SK-N-SH treated with all-trans-retinoic acid at 6 μM for 48 hours (cell line): ENCODE measurements around the gene PCDH15.

Source experiments
- ATAC-seq: fragments of 200-7000 bp; cut with Tn5 transposase; 3 replicates; pipeline ENCODE4 v1.9.1; 2020; ENCODE audit warnings: mild to moderate bottlenecking, moderate library complexity
- ARNTL ChIP-seq: fragments of 450-650 bp; formaldehyde crosslinking; IDR thresholded peaks from 2 replicates; pipeline ENCODE4 v1.5.0; 2020; ENCODE audit warnings: low read depth, mild to moderate bottlenecking, moderate library complexity, borderline replicate concordance
- BACH2 ChIP-seq: fragments of 250-450 bp; sonication (Bioruptor Pico); IDR thresholded peaks from 2 replicates; pipeline ENCODE4 v1.9.0; 2021; ENCODE audit warnings: mild to moderate bottlenecking, borderline replicate concordance
- CSDC2 ChIP-seq: fragments of 250-450 bp; sonication (Bioruptor Pico); IDR thresholded peaks from 2 replicates; pipeline ENCODE4 v1.5.0; 2020; ENCODE audit warnings: mild to moderate bottlenecking, moderate library complexity
- ESRRG ChIP-seq: fragments of 250-450 bp; sonication (Bioruptor Pico); IDR thresholded peaks from 2 replicates; pipeline ENCODE4 v1.6.1; 2021; ENCODE audit warnings: mild to moderate bottlenecking
- GLIS3 ChIP-seq: fragments of 250-450 bp; sonication (Bioruptor Pico); IDR thresholded peaks from 2 replicates; pipeline ENCODE4 v1.5.0; 2020; ENCODE audit warnings: mild to moderate bottlenecking, moderate library complexity
- ISL1 ChIP-seq: fragments of 250-450 bp; sonication (Bioruptor Pico); IDR thresholded peaks from 2 replicates; pipeline ENCODE4 v2.1.2; 2022; ENCODE audit warnings: mild to moderate bottlenecking, moderate library complexity
- OSR1 ChIP-seq: fragments of 250-450 bp; sonication (Bioruptor Pico); IDR thresholded peaks from 2 replicates; pipeline ENCODE4 v1.8.0; 2022; ENCODE audit warnings: moderate library complexity, mild to moderate bottlenecking, inconsistent platforms
- PPARA ChIP-seq: fragments of 250-450 bp; sonication (Bioruptor Pico); IDR thresholded peaks from 2 replicates; pipeline ENCODE4 v1.5.0; 2020; ENCODE audit warnings: mild to moderate bottlenecking, borderline replicate concordance
- RARB ChIP-seq: fragments of 250-450 bp; sonication (Bioruptor Pico); IDR thresholded peaks from 2 replicates; pipeline ENCODE4 v1.8.0; 2021; ENCODE audit warnings: mild to moderate bottlenecking, moderate library complexity
- SNAI2 ChIP-seq: fragments of 250-450 bp; sonication (Bioruptor Pico); IDR thresholded peaks from 2 replicates; pipeline ENCODE4 v1.5.0; 2020; ENCODE audit warnings: mild to moderate bottlenecking, moderate library complexity
- TCF4 ChIP-seq: fragments of 250-450 bp; sonication (Bioruptor Pico); IDR thresholded peaks from 2 replicates; pipeline ENCODE4 v1.8.0; 2021; ENCODE audit warnings: mild to moderate bottlenecking, moderate library complexity, borderline replicate concordance
- TSHZ2 ChIP-seq: fragments of 250-450 bp; sonication (Bioruptor Pico); IDR thresholded peaks from 2 replicates; pipeline ENCODE4 v1.5.0; 2020; ENCODE audit warnings: mild to moderate bottlenecking, moderate library complexity
- ZC3H10 ChIP-seq: fragments of 250-450 bp; sonication (Bioruptor Pico); IDR thresholded peaks from 2 replicates; pipeline ENCODE4 v1.5.1; 2021; ENCODE audit warnings: mild to moderate bottlenecking, moderate library complexity
- ZFP3 ChIP-seq: fragments of 250-450 bp; sonication (Bioruptor Pico); IDR thresholded peaks from 2 replicates; pipeline ENCODE4 v1.5.0; 2020; ENCODE audit warnings: mild to moderate bottlenecking, moderate library complexity
- ZFP30 ChIP-seq: fragments of 450-650 bp; formaldehyde crosslinking; IDR thresholded peaks from 2 replicates; pipeline ENCODE4 v1.5.0; 2022; ENCODE audit warnings: mild to moderate bottlenecking, moderate library complexity
- ZNF565 ChIP-seq: fragments of 450-650 bp; formaldehyde crosslinking; conservative IDR thresholded peaks from 2 replicates; pipeline ENCODE4 v1.5.0; 2020; ENCODE audit warnings: low read depth, mild to moderate bottlenecking, moderate library complexity
- ZNF70 ChIP-seq: fragments of 450-650 bp; formaldehyde crosslinking; IDR thresholded peaks from 2 replicates; pipeline ENCODE4 v1.5.0; 2020; ENCODE audit warnings: mild to moderate bottlenecking, moderate library complexity
- ZNF8 ChIP-seq: fragments of 450-650 bp; formaldehyde crosslinking; IDR thresholded peaks from 2 replicates; pipeline ENCODE4 v1.5.0; 2020; ENCODE audit warnings: mild to moderate bottlenecking, moderate library complexity
- TF ChIP-seq, protein P1 (sequence below): fragments of 250-450 bp; sonication (Bioruptor Pico); IDR thresholded peaks from 2 replicates; pipeline ENCODE4 v1.5.1; 2020; ENCODE audit warnings: low read depth, mild to moderate bottlenecking, moderate library complexity
- TF ChIP-seq, protein P2 (sequence below): fragments of 250-450 bp; sonication (Bioruptor Pico); IDR thresholded peaks from 2 replicates; pipeline ENCODE4 v1.5.1; 2021; ENCODE audit warnings: mild to moderate bottlenecking, moderate library complexity
- TF ChIP-seq, protein P3 (sequence below): fragments of 250-450 bp; sonication (Bioruptor Pico); IDR thresholded peaks from 2 replicates; pipeline ENCODE4 v1.8.0; 2021; ENCODE audit warnings: low read depth, mild to moderate bottlenecking, moderate library complexity, borderline replicate concordance
- TF ChIP-seq, protein P4 (sequence below): fragments of 250-450 bp; sonication (Bioruptor Pico); IDR thresholded peaks from 2 replicates; pipeline ENCODE4 v1.8.0; 2020; ENCODE audit warnings: mild to moderate bottlenecking, moderate library complexity, borderline replicate concordance

PCDH15 gene

DNA sequence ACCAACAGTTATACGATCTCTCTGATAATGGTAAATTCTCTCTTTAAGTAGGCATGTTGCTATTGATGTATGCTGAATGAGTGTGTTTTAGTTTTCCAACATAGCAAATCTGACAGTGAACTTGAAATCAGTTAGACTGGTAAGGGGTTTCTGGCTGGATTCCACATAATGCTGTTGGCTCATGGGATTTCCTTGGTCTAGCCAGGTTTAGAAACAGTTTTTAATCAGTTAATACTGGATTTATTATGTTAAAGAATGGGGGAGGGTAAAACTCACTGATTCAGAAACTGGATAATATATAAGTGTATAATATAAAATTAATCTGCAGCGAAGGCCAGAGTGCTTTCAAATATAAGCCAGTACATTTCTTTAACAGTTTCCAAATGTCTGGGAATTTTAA, 55.6 kb downstream of the PCDH15 start:
- no peak for TF ChIP-seq ISL1 (CRISPR knock-in tag)
- no peak for ATAC-seq

- no peak for ATAC-seq
- TF ChIP-seq ISL1 (CRISPR knock-in tag) (no peak), ARNTL (CRISPR knock-in tag) (no peak), CSDC2 (CRISPR knock-in tag) (no peak), OSR1 (CRISPR knock-in tag) (no peak), ZNF8 (CRISPR knock-in tag) (no peak), TCF4 (no peak), ZNF565 (no peak), ZFP3 (no peak), ZNF70 (CRISPR knock-in tag) (no peak), SNAI2 (CRISPR knock-in tag) (no peak), ZFP30 (CRISPR knock-in tag) (no peak), ZC3H10 (no peak), ESRRG (no peak), PPARA (CRISPR knock-in tag) (no peak)
- TF ChIP-seq, protein P1, sequence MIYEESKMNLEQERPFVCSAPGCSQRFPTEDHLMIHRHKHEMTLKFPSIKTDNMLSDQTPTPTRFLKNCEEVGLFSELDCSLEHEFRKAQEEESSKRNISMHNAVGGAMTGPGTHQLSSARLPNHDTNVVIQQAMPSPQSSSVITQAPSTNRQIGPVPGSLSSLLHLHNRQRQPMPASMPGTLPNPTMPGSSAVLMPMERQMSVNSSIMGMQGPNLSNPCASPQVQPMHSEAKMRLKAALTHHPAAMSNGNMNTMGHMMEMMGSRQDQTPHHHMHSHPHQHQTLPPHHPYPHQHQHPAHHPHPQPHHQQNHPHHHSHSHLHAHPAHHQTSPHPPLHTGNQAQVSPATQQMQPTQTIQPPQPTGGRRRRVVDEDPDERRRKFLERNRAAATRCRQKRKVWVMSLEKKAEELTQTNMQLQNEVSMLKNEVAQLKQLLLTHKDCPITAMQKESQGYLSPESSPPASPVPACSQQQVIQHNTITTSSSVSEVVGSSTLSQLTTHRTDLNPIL (CRISPR knock-in tag), result no peak
- TF ChIP-seq, protein P2, sequence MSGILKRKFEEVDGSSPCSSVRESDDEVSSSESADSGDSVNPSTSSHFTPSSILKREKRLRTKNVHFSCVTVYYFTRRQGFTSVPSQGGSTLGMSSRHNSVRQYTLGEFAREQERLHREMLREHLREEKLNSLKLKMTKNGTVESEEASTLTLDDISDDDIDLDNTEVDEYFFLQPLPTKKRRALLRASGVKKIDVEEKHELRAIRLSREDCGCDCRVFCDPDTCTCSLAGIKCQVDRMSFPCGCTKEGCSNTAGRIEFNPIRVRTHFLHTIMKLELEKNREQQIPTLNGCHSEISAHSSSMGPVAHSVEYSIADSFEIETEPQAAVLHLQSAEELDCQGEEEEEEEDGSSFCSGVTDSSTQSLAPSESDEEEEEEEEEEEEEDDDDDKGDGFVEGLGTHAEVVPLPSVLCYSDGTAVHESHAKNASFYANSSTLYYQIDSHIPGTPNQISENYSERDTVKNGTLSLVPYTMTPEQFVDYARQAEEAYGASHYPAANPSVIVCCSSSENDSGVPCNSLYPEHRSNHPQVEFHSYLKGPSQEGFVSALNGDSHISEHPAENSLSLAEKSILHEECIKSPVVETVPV (CRISPR knock-in tag), result no peak
Observed at GRCh38 chr10:54742416-54742815, 58.6 kb downstream of the PCDH15 start.

DNA sequence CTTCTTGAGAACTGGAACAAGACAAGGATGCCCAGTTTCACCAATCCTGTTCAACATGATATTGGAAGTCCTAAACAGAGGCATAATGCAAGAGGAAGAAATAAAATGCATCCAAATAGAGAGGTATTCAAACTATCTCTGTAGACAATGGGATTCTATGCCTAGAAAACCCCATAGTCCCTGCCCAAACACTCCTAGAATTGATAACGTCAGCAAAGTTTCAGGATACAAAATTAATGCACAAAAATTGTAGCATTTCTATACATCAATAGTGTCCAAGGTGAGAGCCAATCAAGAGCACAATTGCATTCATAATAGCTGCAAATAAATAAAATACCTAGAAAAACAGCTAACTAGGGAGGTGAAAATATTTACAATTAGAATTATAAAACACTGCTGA, 72.5 kb downstream of the PCDH15 start:
- TF ChIP-seq ZC3H10 (no peak), TCF4 (no peak), TSHZ2 (no peak), GLIS3 (CRISPR knock-in tag) (no peak), ZFP3 (no peak), SNAI2 (CRISPR knock-in tag) (no peak), ZNF70 (CRISPR knock-in tag) (no peak), ZFP30 (CRISPR knock-in tag) (no peak), RARB (CRISPR knock-in tag) (no peak), CSDC2 (CRISPR knock-in tag) (no peak), BACH2 (CRISPR knock-in tag) (no peak), OSR1 (CRISPR knock-in tag) (no peak), ZNF8 (CRISPR knock-in tag) (no peak), ESRRG (no peak), PPARA (CRISPR knock-in tag) (no peak), ARNTL (CRISPR knock-in tag) (no peak)
- TF ChIP-seq, protein P2 (CRISPR knock-in tag), result no peak
- TF ChIP-seq, protein P1 (CRISPR knock-in tag), result no peak
- TF ChIP-seq, protein P3, sequence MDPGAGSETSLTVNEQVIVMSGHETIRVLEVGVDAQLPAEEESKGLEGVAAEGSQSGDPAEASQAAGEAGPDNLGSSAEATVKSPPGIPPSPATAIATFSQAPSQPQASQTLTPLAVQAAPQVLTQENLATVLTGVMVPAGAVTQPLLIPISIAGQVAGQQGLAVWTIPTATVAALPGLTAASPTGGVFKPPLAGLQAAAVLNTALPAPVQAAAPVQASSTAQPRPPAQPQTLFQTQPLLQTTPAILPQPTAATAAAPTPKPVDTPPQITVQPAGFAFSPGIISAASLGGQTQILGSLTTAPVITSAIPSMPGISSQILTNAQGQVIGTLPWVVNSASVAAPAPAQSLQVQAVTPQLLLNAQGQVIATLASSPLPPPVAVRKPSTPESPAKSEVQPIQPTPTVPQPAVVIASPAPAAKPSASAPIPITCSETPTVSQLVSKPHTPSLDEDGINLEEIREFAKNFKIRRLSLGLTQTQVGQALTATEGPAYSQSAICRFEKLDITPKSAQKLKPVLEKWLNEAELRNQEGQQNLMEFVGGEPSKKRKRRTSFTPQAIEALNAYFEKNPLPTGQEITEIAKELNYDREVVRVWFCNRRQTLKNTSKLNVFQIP, result no peak
- TF ChIP-seq, protein P4, sequence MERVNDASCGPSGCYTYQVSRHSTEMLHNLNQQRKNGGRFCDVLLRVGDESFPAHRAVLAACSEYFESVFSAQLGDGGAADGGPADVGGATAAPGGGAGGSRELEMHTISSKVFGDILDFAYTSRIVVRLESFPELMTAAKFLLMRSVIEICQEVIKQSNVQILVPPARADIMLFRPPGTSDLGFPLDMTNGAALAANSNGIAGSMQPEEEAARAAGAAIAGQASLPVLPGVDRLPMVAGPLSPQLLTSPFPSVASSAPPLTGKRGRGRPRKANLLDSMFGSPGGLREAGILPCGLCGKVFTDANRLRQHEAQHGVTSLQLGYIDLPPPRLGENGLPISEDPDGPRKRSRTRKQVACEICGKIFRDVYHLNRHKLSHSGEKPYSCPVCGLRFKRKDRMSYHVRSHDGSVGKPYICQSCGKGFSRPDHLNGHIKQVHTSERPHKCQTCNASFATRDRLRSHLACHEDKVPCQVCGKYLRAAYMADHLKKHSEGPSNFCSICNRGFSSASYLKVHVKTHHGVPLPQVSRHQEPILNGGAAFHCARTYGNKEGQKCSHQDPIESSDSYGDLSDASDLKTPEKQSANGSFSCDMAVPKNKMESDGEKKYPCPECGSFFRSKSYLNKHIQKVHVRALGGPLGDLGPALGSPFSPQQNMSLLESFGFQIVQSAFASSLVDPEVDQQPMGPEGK (CRISPR knock-in tag), result no peak
- no peak for ATAC-seq
